Neutrophil (primary cell): ENCODE measurements around the gene BAIAP2L1.
A peak's percentile ranks its signal among the peaks of the same experiment; 100 is the strongest.

ENCODE experiments used
- H3K27ac ChIP-seq: fragments of 200-600 bp; sonication (generic); 2 replicates; pipeline ENCODE4 v1.5.1; 2016; ENCODE audit warnings: mild to moderate bottlenecking, moderate library complexity
- H3K27me3 ChIP-seq: fragments of 200-600 bp; sonication (generic); 2 replicates; pipeline ENCODE4 v1.6.0; 2016; ENCODE audit warnings: mild to moderate bottlenecking
- H3K36me3 ChIP-seq: fragments of 200-600 bp; sonication (generic); 2 replicates; pipeline ENCODE4 v1.5.1; 2017
- H3K4me1 ChIP-seq, 2 experiments: fragments of 200-600 bp in 1 of 2; sonication (generic) in 1 of 2; 1 replicate in 1 of 2; 2 replicates in 1 of 2; pipeline versions ENCODE4 v1.5.1 to v1.6.1; 2013 to 2016; ENCODE audit warnings: low read depth in 1 of 2, low read length in 1 of 2, mild to moderate bottlenecking in 1 of 2, moderate library complexity in 1 of 2; ENCODE audit not compliant: control insufficient read depth in 1 of 2, insufficient read depth in 1 of 2
- H3K4me3 ChIP-seq, 2 experiments: fragments of 200-600 bp in 1 of 2; sonication (generic) in 1 of 2; 1 replicate in 1 of 2; 2 replicates in 1 of 2; pipeline ENCODE4 v1.5.1; 2013 to 2016; ENCODE audit warnings: low read depth in 1 of 2, low read length in 1 of 2, mild to moderate bottlenecking in 1 of 2, moderate library complexity in 1 of 2
- H3K9me3 ChIP-seq: fragments of 200-600 bp; sonication (generic); 2 replicates; pipeline ENCODE4 v1.5.1; 2016
- TF ChIP-seq, protein P1 (sequence below): fragments of 200-600 bp; sonication (generic); IDR thresholded peaks from 2 replicates; pipeline ENCODE4 v1.5.1; 2016; ENCODE audit warnings: antibody characterized with exemption

BAIAP2L1 gene

DNA sequence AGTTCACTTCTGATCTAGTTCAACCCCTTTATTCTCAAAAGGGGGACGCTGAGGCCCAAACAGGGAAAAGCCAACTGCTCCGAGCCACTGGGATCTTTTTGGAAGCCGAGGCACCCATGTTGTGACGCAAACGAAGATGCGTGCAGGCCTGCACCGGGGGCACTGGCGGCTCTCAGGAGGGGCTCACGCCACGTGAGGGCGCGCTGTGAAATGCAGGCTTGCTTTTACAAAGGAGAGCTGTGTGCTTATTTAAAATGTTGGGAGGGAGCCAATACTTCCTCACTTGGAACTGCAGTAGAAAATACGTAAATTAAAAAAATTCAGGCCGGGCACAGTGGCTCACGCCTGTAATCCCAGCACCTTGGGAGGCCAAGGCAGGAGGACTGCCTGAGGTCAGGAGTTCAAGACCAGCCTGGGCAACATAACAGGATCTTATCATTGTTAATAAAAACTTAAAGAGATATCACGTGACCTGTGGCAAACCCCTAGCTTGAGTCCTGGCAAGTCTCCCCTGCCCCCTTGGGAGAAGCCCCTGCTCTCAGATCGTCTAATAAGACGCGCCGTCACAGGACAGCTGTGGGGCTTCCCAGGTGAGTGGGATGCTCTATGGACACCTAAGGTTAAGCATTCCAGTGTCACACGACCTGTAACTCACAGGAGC, 103.1 kb downstream of the BAIAP2L1 start:
- H3K9me3 ChIP-seq = no peaks in the 10 kb centered on the region
- peaks cover 84% of the 10 kb centered on the region for H3K36me3 ChIP-seq
- TF ChIP-seq, protein P1, sequence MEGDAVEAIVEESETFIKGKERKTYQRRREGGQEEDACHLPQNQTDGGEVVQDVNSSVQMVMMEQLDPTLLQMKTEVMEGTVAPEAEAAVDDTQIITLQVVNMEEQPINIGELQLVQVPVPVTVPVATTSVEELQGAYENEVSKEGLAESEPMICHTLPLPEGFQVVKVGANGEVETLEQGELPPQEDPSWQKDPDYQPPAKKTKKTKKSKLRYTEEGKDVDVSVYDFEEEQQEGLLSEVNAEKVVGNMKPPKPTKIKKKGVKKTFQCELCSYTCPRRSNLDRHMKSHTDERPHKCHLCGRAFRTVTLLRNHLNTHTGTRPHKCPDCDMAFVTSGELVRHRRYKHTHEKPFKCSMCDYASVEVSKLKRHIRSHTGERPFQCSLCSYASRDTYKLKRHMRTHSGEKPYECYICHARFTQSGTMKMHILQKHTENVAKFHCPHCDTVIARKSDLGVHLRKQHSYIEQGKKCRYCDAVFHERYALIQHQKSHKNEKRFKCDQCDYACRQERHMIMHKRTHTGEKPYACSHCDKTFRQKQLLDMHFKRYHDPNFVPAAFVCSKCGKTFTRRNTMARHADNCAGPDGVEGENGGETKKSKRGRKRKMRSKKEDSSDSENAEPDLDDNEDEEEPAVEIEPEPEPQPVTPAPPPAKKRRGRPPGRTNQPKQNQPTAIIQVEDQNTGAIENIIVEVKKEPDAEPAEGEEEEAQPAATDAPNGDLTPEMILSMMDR = no peak
- peak overlapping the region; percentile 25 for H3K27ac ChIP-seq
- H3K4me1 ChIP-seq = peaks cover 13% of the 10 kb centered on the region in 2 experiments
- H3K4me3 ChIP-seq = no peak overlapping the region
- no peaks in the 10 kb centered on the region for H3K27me3 ChIP-seq

DNA sequence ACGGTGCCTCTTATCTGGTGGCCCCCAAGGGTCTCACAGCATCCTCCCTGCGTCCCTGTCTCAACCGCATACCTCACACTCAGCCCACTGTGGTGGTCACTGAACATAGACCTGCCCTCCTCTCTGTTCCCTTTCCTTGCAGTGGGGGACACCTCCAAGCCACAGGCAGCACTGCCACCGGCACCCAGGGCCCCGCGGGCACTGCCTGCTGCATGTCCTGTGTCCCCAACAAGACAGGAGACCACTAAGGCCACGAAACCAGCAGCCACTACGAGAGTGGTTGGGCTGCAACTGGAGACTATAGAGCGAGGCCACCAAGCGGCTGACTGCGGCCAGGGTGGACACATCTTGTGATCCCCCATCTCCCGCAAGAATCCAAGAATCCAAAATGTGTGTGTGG, 104.1 kb downstream of the BAIAP2L1 start:
- TF ChIP-seq, protein P1 = no peak
- peaks cover 85% of the 10 kb centered on the region for H3K36me3 ChIP-seq
- peaks cover 13% of the 10 kb centered on the region in 2 experiments for H3K4me1 ChIP-seq
- H3K27ac ChIP-seq = peak overlapping the region; percentile 25
- H3K4me3 ChIP-seq = no peak overlapping the region
- H3K27me3 ChIP-seq = no peaks in the 10 kb centered on the region
- H3K9me3 ChIP-seq = no peaks in the 10 kb centered on the region

DNA sequence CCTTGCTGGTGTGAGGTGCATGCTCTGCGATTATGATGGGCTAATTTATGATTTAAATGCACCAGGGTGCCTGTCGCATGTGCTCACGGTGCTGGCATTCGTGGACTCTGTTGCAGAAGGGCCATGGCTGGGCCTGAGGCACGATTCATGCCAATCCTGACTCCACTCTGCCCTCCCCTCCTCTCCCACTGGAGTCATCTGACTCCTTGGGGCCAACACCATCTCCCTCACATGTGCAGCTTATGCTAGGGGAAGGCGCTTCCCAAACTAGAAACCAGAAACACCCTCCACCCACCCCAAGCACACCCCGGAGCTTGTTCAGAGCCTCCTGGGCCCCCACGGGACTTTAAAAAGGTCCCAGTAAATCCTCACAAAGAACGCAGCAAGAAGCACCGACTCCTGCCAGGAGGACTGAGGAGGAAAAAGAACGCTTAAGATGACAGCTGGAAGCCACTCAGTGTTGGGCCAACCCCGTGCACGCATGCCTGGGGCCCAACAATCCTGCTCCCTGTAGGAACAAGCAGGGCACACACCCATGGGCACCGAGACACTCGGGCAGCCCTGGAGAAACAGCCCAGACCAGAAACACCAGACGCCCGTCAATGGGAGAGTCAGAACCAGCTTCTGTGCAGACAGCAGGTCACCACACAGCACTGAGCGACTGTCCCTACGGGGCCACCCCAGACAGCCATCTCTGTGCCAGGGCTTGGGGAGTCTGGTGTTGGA, 105.3 kb downstream of the BAIAP2L1 start:
- TF ChIP-seq, protein P1 = no peak
- Histone ChIP-seq H3K27ac (peak overlapping the region; percentile 50), H3K27me3 (no peaks in the 10 kb centered on the region), H3K9me3 (no peaks in the 10 kb centered on the region), H3K4me1 (peaks cover 13% of the 10 kb centered on the region in 2 experiments), H3K36me3 (peaks cover 88% of the 10 kb centered on the region), H3K4me3 (no peak overlapping the region)

DNA sequence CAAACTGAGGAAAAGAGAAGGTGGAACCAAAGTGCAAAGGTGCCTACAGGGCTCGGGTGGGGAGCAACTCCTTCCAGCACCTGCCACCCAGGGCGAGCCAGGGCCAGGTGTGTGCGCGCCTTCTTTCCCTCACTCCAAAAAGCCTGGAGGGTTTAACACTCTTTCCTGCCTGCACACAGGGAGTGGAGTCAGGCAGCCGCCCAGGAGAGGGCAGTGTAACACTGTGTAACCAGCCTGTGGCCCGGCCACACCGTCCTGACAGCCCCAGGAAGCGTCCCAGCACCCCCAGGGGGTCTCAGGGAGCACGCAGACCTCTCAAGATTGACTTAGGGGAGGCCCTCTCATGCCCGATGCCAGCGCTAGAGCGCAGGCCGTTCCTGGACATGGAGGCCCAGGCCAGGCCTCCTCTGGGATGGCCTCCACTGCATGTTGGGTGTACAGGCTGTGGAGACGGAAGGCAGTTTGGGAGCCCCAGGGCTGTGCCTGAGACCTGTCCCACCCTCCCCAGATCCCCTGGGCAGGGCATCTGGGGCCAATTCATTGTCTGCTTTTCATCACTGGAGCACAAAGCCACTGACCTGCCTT, 106.0 kb downstream of the BAIAP2L1 start:
- H3K4me3 ChIP-seq = no peak overlapping the region
- H3K27ac ChIP-seq = peak overlapping the region; percentile 50
- H3K9me3 ChIP-seq = no peaks in the 10 kb centered on the region
- H3K27me3 ChIP-seq = no peaks in the 10 kb centered on the region
- H3K36me3 ChIP-seq = peaks cover 84% of the 10 kb centered on the region
- TF ChIP-seq, protein P1 = no peak
- peaks cover 13% of the 10 kb centered on the region in 2 experiments for H3K4me1 ChIP-seq

DNA sequence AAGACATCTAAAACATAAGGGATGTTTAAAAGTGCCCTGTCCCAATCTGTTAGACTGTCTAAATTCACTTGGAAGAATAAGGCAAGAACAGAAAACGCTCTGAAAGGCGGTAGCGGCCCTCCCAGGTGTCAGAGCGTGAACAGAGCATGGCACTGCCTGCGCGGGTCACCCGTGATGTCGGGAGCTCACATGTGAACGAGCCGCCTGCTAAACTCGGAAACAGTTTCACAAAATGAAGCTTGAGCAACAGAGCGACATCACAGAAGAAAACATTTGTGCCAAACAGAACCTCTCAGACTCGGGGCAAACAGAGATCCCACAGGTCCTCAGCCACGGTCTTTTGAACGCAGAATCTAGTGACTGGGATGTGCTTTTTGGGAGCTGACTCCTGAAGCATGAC, 106.6 kb downstream of the BAIAP2L1 start:
- TF ChIP-seq, protein P1 = no peak
- peak overlapping the region; percentile 50 for H3K27ac ChIP-seq

More for the DNA sequence above, 106.6 kb downstream of the BAIAP2L1 start:
- Histone ChIP-seq H3K36me3 (peaks cover 89% of the 10 kb centered on the region), H3K4me3 (no peak overlapping the region), H3K9me3 (no peaks in the 10 kb centered on the region), H3K27me3 (no peaks in the 10 kb centered on the region), H3K4me1 (peaks cover 16 to 19% of the 10 kb centered on the region in 2 experiments)
